Panc1 (cell line): ENCODE measurements around the gene AIFM3.

Experiments
- CTCF ChIP-seq: fragments of 450-650 bp; IDR thresholded peaks from 2 replicates; pipeline ENCODE4 v1.5.1; 2017; ENCODE audit warnings: mild to moderate bottlenecking
- REST ChIP-seq, 2 experiments: IDR thresholded peaks; 2 replicates each; pipeline ENCODE4 v1.6.1; 2011 to 2012; ENCODE audit warnings: low read depth in 2 of 2, control low read depth in 1 of 2, low read length in 1 of 2, mild to moderate bottlenecking in 1 of 2, moderate library complexity in 1 of 2; ENCODE audit not compliant: insufficient read depth in 1 of 2
- SIN3A ChIP-seq: IDR thresholded peaks from 2 replicates; pipeline ENCODE4 v1.6.1; 2012; ENCODE audit warnings: low read depth, mild to moderate bottlenecking, low read length, moderate library complexity, borderline replicate concordance; ENCODE audit not compliant: insufficient read depth
- TCF7L2 ChIP-seq: IDR thresholded peaks from 2 replicates; pipeline ENCODE4 v1.6.1; 2011; ENCODE audit warnings: mild to moderate bottlenecking, low read depth, low read length, inconsistent platforms

GRCh38 chr22:20943104-20943933, 23.7 kb upstream of the AIFM3 start:
- TF ChIP-seq TCF7L2: no peak
- no peak for TF ChIP-seq CTCF
- TF ChIP-seq SIN3A: no peak
- no peak for TF ChIP-seq REST (IDR thresholded peaks at IDR 0.05; ENCODE audit: insufficient read depth in 1 of 2, low read depth in 2 of 2, low read length in 1 of 2)
